ENCODE data around the gene DIDO1.

Gene DIDO1

GRCh38 chr20:62952373-62952967, 26.2 kb upstream of the DIDO1 start, which contains the start of gene SLC17A9:
Gene SLC17A9, plus strand, starts transcription at chr20:62952709. Its CDS starts 122 bp downstream, at chr20:62952831.
- peaks cover 19% of the 10 kb centered on the region for H3K4me1 ChIP-seq (ENCODE audit: low read length)

DNA sequence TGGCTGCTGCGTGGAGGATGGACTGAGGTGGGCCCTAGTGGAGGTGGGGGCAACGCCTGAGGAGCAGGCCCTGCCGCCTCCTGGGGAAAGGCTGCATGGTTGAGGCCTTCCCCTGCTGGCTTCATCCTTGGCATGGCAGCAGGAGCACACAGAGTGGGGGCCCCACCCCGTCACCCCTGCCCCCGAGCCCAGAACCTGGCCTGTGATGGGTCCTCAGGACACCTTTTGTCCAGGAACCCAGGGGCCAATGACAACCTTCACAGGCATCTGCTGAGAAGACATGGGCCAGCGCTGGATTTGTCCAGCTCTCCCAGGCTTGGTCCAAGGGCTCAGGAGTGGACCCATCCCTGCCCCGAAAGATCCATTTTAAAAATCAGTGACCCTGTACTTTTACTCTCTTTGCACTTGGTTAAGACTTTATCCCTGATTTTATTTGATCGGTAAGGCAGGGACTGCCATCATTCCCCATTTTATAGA, 25.6 kb upstream of the DIDO1 start:
- Histone ChIP-seq H2AFZ (ENCODE audit: low read depth, low read length) (peak overlapping the region; percentile 67; the same call in 1 of the 2 replicates), H3K36me3 (replicated peaks; ENCODE audit: low read depth, low read length) (peaks cover 46% of the 10 kb centered on the region), H3K9ac (ENCODE audit: low read length) (peak overlapping the region; percentile 95), H3K27me3 (ENCODE audit: low read depth, low read length) (no peaks in the 10 kb centered on the region), H3K4me3 (ENCODE audit: low read length) (peak overlapping the region; percentile 95), H3K4me1 (ENCODE audit: low read length) (peaks cover 19% of the 10 kb centered on the region), H3K4me2 (ENCODE audit: low read length) (peak overlapping the region; percentile 100), H3K79me2 (ENCODE audit: low read length) (peaks cover 65% of the 10 kb centered on the region), H4K20me1 (ENCODE audit: insufficient read depth, low read length) (peaks cover 19% of the 10 kb centered on the region), H3K9me3 (ENCODE audit: insufficient read depth, low read length) (no peaks in the 10 kb centered on the region), H3K27ac (ENCODE audit: low read length) (peak overlapping the region; percentile 93)
- no peak for TF ChIP-seq EZH2phosphoT487 (IDR thresholded peaks at IDR 0.05; ENCODE audit: low read depth)

More at GRCh38 chr20:62952373-62952967, 26.2 kb upstream of the DIDO1 start, which contains the start of gene SLC17A9:
- Histone ChIP-seq H4K20me1 (ENCODE audit: insufficient read depth, low read length) (peaks cover 19% of the 10 kb centered on the region), H3K27me3 (ENCODE audit: low read depth, low read length) (no peaks in the 10 kb centered on the region), H2AFZ (ENCODE audit: low read depth, low read length) (peak within 1 kb of the TSS; percentile 67; the same call in 1 of the 2 replicates), H3K36me3 (replicated peaks; ENCODE audit: low read depth, low read length) (peaks cover 44% of the 10 kb centered on the region), H3K9me3 (ENCODE audit: insufficient read depth, low read length) (no peaks in the 10 kb centered on the region), H3K9ac (ENCODE audit: low read length) (peak within 1 kb of the TSS; percentile 95), H3K27ac (ENCODE audit: low read length) (peak within 1 kb of the TSS; percentile 93), H3K4me2 (ENCODE audit: low read length) (peak within 1 kb of the TSS; percentile 100), H3K4me3 (ENCODE audit: low read length) (peak within 1 kb of the TSS; percentile 95), H3K79me2 (ENCODE audit: low read length) (peaks cover 63% of the 10 kb centered on the region)
- TF ChIP-seq EZH2phosphoT487 (IDR thresholded peaks at IDR 0.05; ENCODE audit: low read depth): no peak
- TF ChIP-seq, protein P1, sequence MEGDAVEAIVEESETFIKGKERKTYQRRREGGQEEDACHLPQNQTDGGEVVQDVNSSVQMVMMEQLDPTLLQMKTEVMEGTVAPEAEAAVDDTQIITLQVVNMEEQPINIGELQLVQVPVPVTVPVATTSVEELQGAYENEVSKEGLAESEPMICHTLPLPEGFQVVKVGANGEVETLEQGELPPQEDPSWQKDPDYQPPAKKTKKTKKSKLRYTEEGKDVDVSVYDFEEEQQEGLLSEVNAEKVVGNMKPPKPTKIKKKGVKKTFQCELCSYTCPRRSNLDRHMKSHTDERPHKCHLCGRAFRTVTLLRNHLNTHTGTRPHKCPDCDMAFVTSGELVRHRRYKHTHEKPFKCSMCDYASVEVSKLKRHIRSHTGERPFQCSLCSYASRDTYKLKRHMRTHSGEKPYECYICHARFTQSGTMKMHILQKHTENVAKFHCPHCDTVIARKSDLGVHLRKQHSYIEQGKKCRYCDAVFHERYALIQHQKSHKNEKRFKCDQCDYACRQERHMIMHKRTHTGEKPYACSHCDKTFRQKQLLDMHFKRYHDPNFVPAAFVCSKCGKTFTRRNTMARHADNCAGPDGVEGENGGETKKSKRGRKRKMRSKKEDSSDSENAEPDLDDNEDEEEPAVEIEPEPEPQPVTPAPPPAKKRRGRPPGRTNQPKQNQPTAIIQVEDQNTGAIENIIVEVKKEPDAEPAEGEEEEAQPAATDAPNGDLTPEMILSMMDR (IDR thresholded peaks at IDR 0.05; ENCODE audit: low read depth, low read length): peak; percentile 16

GRCh38 chr20:62951143-62951895, 25.0 kb upstream of the DIDO1 start:
- Histone ChIP-seq H3K9me3 (ENCODE audit: insufficient read depth, low read length) (no peaks in the 10 kb centered on the region), H3K9ac (ENCODE audit: low read length) (no peak overlapping the region), H3K4me2 (ENCODE audit: low read length) (peak overlapping the region; percentile 100), H3K4me3 (ENCODE audit: low read length) (0 out of 2 replicates have a peak overlapping the region, but pooled peaks have one; percentile 95), H4K20me1 (ENCODE audit: insufficient read depth, low read length) (peaks cover 18% of the 10 kb centered on the region), H3K4me1 (ENCODE audit: low read length) (peaks cover 19% of the 10 kb centered on the region), H3K79me2 (ENCODE audit: low read length) (peaks cover 64% of the 10 kb centered on the region), H2AFZ (ENCODE audit: low read depth, low read length) (no peak overlapping the region), H3K27me3 (ENCODE audit: low read depth, low read length) (no peaks in the 10 kb centered on the region), H3K27ac (ENCODE audit: low read length) (no peak overlapping the region), H3K36me3 (replicated peaks; ENCODE audit: low read depth, low read length) (peaks cover 49% of the 10 kb centered on the region)
- TF ChIP-seq EZH2phosphoT487 (IDR thresholded peaks at IDR 0.05; ENCODE audit: low read depth): no peak

DNA sequence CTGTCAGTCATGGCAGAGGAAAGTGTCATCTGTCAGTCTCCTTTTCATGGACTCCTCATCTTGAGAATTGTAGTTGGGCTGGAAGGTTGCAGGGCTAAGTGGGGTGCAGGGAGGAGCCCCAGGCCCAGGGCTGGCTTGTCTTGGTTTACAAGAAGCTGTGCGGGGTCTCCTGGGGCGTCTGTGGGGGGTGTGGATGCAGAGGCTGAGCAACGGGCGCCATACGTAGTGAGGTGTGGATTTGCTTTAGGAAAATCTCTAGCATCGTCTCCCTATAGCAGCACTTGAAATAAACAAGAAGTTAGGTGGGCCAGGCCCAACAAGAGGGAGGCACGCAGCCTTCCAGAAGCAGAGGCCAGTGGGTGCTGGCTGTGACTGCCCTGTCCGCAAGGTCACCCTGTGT, 24.4 kb upstream of the DIDO1 start:
- H3K4me1 ChIP-seq (ENCODE audit: low read length): peaks cover 19% of the 10 kb centered on the region
- TF ChIP-seq, protein P1 (IDR thresholded peaks at IDR 0.05; ENCODE audit: low read depth, low read length): no peak
- TF ChIP-seq EZH2phosphoT487 (IDR thresholded peaks at IDR 0.05; ENCODE audit: low read depth): no peak
- H3K4me2 ChIP-seq (ENCODE audit: low read length): no peak overlapping the region
- no peak overlapping the region for H2AFZ ChIP-seq (ENCODE audit: low read depth, low read length)
- H3K27me3 ChIP-seq (ENCODE audit: low read depth, low read length): no peaks in the 10 kb centered on the region
- no peak overlapping the region for H3K9ac ChIP-seq (ENCODE audit: low read length)
- peaks cover 52% of the 10 kb centered on the region for H3K36me3 ChIP-seq (replicated peaks; ENCODE audit: low read depth, low read length)
- H3K27ac ChIP-seq (ENCODE audit: low read length): no peak overlapping the region
- H3K4me3 ChIP-seq (ENCODE audit: low read length): no peak overlapping the region
- peaks cover 12% of the 10 kb centered on the region for H4K20me1 ChIP-seq (ENCODE audit: insufficient read depth, low read length)
- H3K79me2 ChIP-seq (ENCODE audit: low read length): peaks cover 58% of the 10 kb centered on the region
- H3K9me3 ChIP-seq (ENCODE audit: insufficient read depth, low read length): no peaks in the 10 kb centered on the region
